Measurements from ENCODE around the gene SCN10A.

DNA sequence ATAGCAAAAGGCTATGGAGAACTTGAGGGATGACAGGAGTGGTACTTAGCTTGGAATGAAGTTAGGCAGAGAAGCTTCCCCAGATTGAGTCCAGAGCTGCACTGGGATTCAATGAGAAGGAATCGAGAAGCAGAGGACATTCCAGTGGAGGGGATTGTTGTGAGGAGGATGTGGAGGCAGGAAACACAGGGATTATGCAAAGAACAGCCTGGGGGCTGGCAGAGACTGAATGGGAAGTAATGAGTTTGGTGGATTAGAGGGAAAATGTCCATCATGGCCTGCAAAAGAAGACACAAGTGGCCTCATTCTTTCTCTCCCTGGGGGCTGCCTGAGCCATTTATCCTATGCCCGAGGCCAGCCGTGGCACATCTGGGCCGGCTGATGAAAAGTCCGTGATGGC lies 20.5 kb upstream of the SCN10A start:
- no peak for TF ChIP-seq POLR2AphosphoS5 (IDR thresholded peaks at IDR 0.05)
- no peak for TF ChIP-seq CTCF (IDR thresholded peaks at IDR 0.05)
- TF ChIP-seq POLR2A (IDR thresholded peaks at IDR 0.05; ENCODE audit: low read depth): no peak
- TF ChIP-seq EP300 (IDR thresholded peaks at IDR 0.05): no peak
